NCI-H345 (cell line): Measurements from ENCODE around the gene ADAMTS16.

Experiments
- DNase-seq: peaks from one replicate; lab custom pipeline; 2025; lab: John Stamatoyannopoulos, UW

ADAMTS16 gene

DNA sequence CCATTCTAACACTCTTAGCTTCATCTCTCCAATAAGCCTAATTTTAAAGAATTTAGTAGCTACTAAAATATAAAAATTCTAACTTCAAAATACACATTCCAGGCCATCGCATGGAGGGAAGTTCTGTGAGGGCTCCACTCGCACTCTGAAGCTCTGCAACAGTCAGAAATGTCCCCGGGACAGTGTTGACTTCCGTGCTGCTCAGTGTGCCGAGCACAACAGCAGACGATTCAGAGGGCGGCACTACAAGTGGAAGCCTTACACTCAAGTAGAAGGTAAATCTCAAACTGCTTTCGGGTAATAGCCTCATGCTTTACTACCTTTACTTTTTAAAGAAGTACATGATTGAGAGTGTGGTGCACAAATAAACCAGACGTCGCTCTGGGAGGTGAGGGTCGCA lies 94.8 kb downstream of the ADAMTS16 start:
- no peak for DNase-seq

DNA sequence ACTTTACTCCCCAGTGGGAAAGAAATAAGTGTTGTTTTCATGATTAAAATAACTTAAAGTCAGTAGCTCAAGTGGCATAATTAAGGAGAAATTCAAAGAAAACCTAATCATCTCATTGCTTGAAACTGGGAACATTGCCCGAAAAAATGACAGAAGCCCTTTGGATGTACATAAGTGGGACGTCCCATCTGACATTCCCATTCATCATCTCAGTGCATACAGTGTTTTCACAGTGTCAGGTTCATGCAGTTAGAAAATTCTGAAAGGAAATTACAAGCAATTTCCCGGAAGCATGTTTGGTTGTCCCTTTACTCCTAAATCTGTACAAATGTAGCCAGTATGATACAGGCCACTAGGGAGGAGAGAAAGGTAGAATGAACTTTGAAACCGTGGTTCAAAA lies 95.6 kb downstream of the ADAMTS16 start:
- no peak for DNase-seq

DNA sequence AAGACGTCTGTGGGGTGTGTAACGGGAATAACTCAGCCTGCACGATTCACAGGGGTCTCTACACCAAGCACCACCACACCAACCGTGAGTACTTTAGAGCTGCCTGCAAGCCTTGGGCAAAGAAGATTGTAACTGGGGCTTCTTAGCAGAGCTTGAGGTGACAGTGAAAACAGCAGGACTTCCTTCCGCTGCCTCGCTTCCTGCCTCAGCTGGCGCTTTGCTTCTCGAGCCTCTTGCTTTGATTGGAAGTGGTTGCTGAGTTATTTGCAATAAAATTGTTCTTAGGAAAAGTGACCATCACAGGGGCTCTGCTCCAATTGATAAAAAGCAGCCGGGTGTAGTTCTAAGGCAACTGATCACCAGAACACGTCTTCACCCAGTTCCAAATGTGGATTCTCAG lies 99.1 kb downstream of the ADAMTS16 start:
- DNase-seq, result no peak

DNA sequence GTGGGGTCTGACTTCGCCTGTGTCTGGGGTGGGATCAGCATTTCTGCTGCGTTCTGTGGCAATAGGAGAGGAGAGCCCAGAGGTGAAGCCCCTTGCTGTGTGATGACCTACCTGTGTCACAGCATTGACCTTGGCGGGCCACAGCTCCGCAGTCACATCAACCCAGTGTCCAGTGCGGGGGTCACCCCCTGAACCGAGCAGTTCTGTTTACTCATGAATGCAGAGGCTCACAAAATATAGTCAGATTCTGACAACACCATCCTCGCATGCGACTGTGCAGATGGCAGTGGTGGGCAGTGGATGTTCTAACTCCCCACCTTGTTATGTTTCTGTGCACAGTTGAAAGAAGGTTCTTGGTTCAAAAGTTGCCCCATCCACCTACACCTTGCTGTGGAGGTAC lies 100.1 kb downstream of the ADAMTS16 start:
- DNase-seq, result no peak

DNA sequence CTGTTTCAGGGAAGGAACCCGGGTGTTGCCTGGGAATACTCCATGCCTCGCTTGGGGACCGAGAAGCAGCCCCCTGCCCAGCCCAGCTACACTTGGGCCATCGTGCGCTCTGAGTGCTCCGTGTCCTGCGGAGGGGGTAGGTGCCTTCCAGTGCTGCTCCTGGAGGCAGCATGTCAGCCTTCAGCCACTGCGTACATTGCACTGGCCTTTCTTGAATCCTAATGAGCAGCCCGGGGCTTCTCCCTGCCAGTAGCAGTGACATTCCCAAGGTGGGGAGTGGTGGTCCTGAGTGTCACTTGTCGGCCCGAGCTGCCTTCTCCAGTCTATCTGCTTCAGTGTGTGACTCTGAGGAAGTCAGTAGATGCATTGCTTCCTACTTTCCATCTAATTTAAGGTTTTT lies 101.9 kb downstream of the ADAMTS16 start:
- DNase-seq, result no peak

DNA sequence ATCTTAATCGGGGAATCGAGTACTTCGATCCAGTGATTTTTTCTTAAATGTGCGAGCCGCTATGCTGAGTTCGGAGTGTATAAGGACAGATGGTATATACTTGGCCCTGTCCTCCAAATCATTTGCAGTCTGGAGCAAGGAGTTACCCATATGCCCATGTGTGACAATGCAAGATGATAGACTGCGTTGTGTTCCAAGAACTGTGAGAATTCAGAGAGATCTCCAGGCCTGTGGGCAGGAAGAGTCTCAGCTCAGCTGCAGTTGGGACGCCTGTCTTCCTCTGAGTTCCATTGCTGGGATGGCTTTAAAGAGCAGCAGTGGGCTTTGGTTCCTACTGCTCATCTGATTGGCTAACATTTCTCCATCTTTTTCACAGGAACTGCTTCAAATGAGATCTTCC lies 106.6 kb downstream of the ADAMTS16 start:
- DNase-seq, result no peak

DNA sequence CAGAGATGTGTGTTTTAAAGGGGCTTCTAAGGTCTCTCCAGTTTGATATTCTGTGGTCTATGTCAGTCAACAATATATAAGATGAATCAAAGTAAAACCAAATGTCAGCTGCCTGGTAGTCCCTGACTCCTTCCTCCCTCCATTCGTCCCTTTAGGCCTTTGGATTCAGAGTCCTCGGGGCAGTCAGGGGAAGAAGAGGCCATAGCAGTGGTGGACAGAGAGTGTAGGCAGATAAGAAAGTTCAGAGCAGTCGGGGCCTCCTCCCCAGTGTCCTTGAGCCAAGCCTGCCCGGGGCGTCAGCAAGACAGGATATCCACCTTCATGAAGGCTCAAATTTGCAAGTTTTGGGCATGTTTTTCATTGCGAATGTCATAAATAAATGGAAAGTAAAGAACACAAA lies 110.6 kb downstream of the ADAMTS16 start:
- DNase-seq, result no peak

DNA sequence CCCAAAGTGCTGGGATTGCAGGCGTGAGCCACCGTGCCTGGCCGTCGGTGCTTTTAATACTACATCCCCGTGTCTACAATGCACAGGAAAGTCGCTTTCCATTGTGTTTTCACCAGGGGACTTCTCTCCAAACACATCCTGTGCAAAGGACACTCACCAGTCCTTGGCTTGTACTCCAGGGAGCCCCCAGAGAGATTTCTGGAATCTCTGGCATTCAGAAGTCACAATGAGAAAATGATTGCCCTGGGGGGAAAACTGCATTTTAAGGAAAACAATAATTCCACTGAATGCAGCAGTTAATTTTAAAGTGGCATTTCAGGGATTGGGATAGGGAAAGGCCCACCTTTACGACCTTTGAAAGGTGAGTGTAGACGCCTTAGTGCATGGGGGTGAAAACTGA lies 112.0 kb downstream of the ADAMTS16 start:
- DNase-seq, result no peak

DNA sequence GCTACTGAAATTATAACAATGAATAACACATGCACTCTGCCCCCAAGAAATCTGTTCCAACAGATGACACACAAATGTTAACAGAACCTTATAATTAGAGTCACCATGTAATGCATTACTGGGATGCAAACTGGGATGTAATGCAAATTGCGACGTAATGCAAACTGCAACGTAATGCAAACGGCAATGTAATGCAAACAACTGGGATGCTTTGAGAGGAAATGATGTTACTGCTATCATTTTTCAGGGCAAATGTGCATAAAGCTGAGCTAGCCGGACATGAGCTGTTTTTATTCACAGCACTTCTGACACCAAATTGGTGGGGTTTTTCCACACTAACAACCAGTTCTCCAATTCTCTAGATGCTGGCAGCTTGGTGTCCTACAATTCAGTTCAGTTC lies 117.2 kb downstream of the ADAMTS16 start:
- no peak for DNase-seq

DNA sequence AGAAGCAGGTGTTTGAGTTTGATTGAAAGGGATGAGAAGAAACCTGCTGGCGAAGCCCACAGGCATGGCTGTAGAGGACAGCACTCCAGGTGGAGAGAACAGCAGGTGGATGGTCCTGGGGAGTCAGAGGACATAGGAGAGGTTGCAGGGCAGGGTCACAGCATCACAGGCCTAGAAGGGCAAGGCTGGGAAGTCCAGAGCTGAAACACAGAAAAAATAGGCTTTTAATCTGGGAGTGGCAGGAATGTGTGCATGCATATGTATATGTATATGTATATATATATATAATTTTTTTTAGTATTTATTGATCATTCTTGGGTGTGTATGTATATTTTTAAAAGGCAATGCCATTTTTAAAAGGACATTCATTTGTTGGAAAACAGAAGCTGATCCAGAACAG lies 118.4 kb downstream of the ADAMTS16 start:
- DNase-seq, result no peak

DNA sequence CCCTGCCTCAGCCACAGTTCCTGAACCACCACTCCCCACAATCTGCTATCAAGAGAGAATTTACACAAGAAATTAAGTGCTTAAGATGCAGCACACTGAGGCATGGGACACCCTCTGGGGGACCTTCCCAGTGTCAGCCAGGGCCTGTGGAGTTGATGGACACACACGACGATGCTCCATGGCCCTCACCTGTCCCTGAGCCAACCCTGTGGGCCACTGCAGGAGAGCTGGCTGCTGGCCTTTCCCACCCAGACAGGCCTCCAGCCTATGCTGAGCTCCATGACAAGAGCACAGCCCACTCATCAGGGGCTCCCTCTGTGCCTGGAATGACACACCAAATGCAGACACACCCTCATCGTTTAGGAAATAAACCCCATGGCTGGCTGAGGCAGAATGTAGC lies 124.6 kb downstream of the ADAMTS16 start:
- no peak for DNase-seq

DNA sequence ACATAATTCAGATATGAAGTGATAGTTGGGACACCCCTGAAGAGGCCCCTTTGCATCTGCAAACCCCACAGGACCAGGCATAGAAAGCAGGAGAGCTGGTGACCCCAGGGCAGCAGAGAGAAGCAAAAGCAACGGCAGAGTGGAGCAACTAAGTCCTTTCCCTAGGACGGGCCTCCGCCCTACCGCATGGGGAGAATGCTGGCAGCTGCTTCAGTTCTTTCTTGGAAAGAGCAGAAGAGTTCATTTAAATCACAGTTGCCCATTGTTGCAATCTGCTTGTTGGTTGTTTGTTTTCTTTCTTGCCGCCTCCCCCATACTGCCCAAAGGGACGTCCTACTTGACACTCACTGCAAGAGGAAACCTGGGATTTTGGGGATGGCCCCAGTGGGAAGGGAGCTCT lies 126.2 kb downstream of the ADAMTS16 start:
- DNase-seq, result no peak

DNA sequence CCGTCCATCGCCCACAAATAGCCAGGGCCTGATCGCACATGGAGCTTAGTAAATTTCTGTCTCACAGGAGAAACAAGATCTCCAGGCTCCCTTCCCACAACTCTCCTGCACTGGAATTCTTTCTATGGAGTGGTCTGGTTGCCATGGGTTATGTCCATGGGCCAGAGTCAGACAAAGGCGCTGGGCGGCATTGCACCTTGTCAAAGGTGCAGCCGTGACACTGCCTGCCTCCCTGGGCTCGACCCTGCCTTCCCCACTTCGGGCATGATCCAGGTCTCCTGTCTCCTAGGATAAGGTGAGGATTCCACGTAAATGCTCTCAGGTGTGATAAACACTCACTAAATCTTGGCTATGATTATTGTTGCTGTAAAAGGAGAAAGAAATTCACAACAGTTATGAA lies 130.0 kb downstream of the ADAMTS16 start:
- no peak for DNase-seq

DNA sequence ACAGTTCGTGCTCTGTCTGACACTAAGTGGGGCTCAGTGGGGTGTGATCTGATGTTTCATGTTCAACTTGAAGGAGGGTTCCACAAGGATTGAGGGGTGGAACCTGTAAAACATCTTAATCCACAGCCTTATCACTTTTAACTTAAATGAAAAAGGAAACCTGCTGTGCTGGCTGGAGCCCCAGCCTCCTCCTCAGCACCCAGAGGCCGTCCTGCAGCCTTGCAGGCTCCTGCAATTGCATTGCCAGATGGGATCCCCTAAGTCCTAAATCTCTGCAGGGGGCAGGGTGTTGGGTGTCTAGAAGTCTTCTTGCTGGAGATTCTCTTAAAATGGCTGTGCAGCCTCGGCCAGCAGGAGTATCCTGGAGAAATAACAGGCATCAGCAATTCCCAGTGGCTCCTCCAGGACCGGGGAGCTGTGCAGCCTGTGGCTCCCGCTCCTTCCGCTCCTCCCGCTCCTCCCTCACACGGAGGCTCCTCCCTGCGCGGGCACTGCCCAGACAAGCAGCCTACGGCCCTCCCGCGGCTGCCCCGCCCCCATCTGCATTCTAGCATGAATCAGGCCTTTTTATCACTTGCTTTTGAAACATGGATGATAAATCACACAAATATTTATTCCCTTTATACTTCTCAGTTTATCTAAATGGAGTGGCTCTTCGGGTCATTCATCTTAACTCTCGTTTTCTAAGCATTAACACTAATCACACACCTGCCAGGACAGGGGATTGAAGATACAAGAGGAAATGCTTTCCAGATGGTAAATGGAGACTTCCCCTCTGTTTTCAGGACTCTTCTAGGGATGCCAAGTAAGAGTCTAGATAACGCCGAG lies 131.0 kb downstream of the ADAMTS16 start:
- peak; percentile 84 for DNase-seq

DNA sequence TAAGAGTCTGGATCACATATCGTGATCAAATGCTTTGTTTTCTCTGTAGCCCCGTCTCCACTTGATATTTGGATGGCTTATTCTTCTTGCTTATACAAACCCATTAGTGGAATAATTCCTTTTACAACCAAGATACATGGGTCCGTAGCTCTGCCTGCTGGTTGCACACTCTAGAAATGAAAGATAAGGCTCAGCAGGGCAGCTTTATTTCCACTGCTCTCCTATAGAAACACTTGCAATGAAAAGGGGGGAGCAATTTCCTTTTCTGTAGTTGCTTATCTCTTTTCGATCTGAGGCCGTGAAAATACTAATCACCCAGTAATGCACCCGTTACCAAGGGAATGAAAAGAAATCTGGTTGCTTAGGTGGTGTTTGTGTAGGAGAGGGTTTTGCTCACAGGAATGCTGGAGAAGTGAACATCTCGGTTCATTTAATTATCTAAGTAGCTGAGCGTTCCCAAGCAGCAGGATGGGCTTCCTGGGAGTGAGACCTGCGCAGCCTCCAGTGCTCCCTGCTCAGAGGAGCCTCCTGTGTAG lies 131.7 kb downstream of the ADAMTS16 start:
- peak; percentile 46 for DNase-seq

DNA sequence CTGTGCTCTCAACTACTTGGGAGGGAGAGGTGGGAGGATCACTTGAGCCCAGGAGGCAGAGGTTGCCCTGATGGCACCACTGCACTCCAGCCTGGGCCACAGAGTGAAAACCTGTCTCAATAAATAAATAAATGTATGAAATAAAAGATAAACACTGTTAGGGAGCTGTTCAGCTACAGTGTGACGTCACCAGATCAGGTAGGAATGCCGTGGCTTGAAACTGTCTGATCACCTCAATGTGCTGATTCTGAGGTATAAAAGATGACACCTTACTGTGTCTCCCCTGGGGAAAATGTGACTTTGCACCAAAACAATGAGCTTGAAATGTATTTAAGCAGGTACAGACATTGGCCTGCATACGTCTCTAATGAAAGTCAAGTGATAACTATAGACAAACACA lies 133.3 kb downstream of the ADAMTS16 start:
- no peak for DNase-seq

DNA sequence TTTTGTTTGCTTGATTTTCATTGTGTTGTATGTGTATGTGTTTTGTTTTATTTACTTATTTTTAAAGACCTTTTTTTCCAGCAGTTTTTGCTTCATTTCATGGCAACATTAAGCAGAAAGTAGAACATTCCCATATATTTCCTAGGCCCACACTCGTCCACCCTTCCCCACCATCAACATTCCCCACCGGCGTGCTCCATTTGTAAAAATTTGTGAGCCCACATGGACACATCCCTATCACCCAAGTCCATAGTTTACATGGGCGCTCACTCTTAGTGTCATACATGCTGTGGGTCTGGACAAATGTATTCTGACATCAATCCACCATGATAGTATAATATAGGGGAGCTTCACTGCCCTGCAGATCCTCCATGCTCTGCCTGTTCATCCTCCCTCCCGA lies 133.8 kb downstream of the ADAMTS16 start:
- no peak for DNase-seq

DNA sequence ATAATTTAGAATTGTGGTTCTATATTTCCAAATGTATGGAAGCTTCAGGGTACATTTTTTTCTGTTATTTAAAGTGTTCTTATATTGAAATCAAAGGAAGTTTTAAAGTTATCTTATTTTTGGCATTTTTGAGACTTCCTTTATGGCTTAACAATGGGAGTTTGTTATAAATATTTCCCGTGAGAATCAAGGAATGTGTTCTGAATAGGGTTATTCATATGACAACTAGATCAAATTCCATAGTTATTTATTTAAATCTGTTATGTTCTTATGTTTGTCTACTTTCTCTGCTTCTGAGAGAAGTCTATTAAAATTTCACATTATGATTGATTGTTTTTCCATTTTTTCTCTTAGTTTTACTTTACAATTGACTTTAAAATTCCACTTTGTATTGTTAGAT lies 135.1 kb downstream of the ADAMTS16 start:
- no peak for DNase-seq

DNA sequence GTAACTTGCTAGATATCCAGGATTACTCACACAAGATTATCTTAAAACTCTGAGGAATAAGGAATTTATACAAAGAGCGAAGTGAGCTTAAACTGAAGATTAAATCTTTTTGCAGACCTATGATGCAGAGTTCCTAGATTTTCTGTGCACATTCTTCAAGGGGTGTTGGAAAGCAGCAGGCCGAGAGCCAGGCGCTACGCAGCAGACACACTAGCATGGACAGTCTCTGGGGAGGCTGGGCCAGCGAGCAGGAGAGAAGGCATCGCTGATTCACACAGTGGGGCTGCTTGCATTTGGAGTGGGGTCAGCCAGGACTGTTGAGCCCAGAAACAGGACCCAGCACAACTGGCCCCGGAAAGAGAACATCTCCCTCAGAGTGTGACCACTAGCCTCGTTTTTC lies 136.3 kb downstream of the ADAMTS16 start:
- no peak for DNase-seq

DNA sequence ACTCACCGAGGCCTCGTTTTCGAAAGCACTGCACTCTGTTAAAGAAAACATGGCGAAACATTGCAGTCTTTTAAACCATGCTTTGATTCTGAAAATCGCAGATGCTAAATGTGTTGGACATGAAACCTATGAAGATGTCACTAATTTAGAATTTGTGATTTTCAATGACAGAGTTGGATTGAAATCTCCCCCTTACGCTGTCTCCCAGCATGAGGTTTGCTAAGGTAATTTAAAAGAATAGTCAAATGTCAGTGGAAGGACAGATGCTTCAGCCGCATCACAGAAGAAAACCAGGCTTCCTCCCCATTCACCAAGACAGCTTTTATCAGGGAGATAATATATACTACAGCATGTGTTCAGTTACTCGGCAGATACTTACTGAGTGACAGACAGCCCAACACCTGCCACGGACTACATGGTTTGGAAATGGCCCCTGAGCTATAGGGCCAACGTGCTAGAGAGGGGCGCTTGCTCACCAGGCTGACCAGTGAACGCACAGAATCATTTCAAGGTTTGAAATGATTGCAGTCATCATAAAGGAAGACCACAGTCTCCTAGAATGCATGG lies 136.9 kb downstream of the ADAMTS16 start:
- no peak for DNase-seq

DNA sequence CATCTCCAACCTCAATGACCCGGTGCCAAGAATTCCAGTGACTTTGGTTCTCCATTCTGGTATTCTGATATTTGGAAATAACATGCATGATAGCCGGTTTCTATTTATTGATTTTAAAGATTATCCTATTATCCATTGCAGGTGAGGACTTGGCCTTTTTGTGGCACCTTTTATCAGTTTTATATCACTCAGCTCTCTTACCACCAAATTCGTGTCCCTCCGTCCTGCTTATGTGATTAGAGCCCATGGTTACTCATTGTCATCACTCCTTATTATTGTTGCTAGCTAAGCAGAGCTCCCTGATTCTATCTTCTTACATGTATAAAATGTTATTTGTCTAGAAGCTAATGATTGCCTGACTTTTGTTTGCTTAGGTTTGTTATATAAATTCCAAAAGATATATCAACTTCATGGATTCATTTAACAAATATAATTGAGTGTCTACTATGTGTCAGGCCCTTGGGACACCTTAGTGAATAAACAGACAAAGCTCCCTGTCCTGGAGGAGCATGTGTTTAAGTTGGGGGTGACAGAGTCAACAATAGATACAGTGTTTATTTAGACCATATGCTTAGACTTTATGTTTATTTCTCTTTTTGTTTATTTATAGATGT lies 138.2 kb downstream of the ADAMTS16 start:
- no peak for DNase-seq

DNA sequence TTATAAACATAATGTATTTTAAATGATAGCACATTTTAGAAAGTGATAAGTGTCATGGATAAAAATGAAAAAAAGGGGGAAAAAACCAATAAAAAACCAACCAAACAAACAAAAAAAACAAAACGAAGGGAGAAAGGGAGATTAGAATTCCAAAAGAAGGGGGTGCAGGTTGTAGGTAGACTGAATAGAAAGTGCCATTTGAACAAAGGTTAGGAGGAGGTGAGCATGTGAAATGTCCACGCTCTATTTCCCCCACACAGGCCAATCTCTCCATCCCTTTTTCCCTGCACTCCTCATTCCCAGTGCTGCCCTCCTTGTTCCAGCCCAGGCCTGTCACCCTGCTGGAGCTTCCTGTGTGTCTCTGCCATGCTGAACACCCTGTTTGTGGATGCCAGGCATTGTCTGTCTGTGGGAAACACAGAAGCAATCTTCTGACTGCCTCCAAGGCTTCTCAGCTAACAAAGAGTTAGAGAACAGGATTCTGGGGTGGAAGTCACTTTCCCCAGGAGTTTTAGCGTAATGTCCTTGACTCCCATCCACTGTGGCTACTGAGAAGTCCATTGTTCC lies 138.8 kb downstream of the ADAMTS16 start:
- DNase-seq, result no peak

DNA sequence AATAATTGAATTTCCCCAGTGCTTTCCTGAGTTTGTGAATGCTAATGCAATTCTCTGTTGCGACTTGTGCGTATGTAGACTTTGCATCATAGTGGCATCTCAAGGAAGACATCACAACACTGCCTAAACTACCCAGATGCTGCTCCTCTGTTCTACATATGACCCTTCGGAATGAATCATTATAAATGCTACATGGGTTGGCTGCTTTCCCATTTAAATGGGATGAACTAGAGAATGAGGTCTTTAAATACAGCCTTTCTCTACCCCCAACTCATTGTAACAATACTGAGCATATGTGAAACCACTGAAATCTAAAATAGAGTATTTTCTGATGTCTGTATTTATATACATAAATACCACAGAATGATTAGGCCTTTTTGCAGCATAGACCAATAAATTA lies 145.8 kb downstream of the ADAMTS16 start:
- DNase-seq, result no peak
